HUES48 (cell line): ENCODE measurements around the gene UPP2.

Experiments used
- H3K27ac ChIP-seq: one replicate; pipeline ENCODE4 v1.7.0; 2013; ENCODE audit warnings: low read depth, low read length, inconsistent platforms
- H3K27me3 ChIP-seq: 2 replicates; pipeline ENCODE4 v1.6.1; 2013; ENCODE audit warnings: mild to moderate bottlenecking, low read length; ENCODE audit not compliant: control insufficient read depth, insufficient read depth
- H3K36me3 ChIP-seq: 2 replicates; pipeline ENCODE4 v1.6.1; 2013; ENCODE audit warnings: low read length; ENCODE audit not compliant: control insufficient read depth, insufficient read depth
- H3K4me1 ChIP-seq: 2 replicates; pipeline ENCODE4 v1.6.1; 2013; ENCODE audit warnings: mild to moderate bottlenecking, low read length; ENCODE audit not compliant: control insufficient read depth, insufficient read depth
- H3K4me3 ChIP-seq: 2 replicates; pipeline ENCODE4 v1.5.1; 2013; ENCODE audit warnings: mild to moderate bottlenecking, low read depth, low read length
- H3K9ac ChIP-seq: 2 replicates; pipeline ENCODE4 v1.6.1; 2013; ENCODE audit warnings: mild to moderate bottlenecking, low read depth, low read length, moderate library complexity
- H3K9me3 ChIP-seq: 2 replicates; pipeline ENCODE4 v1.6.1; 2013; ENCODE audit warnings: low read length; ENCODE audit not compliant: control insufficient read depth, insufficient read depth

Gene UPP2

DNA sequence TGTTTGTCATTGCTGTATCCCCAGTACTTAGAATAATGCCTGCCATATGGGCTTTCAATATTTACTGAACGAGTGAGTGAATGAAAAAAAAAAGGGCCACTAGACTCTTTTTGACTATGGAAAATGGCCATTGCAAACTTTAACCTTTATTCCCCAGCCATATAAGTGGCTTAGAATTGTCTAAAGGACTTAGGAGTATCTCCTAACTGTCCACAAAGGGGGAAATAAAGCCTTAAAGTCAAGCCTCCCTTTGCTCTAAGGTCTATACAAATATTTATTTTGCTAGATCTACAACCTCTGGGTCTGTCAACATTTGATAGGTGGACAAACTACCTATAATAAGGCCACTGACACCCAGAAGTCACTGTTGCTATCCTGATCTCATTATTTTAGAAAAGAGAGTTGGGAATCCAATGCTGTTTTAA, 25.7 kb downstream of the UPP2 start:
- H3K9ac ChIP-seq: no peak overlapping the region
- no peak overlapping the region for H3K4me3 ChIP-seq
- no peaks in the 10 kb centered on the region for H3K36me3 ChIP-seq
- H3K9me3 ChIP-seq: no peaks in the 10 kb centered on the region
- no peaks in the 10 kb centered on the region for H3K27me3 ChIP-seq
- H3K4me1 ChIP-seq: peaks cover 11% of the 10 kb centered on the region; the same call in 1 of the 2 replicates
- H3K27ac ChIP-seq: no peak overlapping the region

DNA sequence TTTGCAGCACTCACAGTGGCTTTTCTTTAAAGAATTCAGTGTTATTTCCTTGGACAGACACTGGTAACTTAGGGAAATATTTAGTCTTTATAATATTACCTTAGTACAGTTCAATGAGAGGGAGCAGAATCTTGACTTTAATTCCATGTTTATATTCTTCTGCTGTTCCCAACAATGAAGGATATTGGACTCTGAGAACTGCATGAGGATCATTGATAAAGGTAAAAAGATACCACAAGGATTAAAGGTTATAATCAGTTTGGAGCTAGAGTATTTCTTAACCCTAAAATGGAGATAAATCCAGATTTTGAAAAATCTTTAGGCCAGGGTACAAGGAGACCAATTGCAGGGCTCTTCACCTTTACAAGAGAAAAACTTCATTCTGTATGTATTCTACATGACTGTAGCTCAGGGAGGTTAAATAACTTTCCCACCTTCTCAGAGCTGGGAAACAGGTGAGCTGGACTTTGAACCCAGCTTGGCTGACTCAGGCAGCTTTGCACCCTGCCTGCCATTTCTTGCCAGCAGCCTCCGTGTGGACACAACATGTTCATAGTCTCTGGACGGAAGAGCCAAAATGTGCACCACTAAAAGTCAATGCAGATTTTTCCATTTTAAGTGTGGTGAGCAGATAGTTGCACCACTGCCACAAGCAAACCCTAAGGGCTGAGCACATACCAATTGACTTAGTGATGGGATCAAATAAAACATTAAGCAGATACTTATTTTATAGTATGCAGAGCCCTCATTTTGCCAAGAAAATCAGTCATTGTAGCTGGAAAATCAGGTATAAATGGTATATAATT, 26.7 kb downstream of the UPP2 start:
- Histone ChIP-seq H3K4me1 (peaks cover 11% of the 10 kb centered on the region; the same call in 1 of the 2 replicates), H3K4me3 (no peak overlapping the region), H3K9me3 (no peaks in the 10 kb centered on the region), H3K9ac (no peak overlapping the region), H3K27ac (no peak overlapping the region), H3K27me3 (no peaks in the 10 kb centered on the region), H3K36me3 (no peaks in the 10 kb centered on the region)

DNA sequence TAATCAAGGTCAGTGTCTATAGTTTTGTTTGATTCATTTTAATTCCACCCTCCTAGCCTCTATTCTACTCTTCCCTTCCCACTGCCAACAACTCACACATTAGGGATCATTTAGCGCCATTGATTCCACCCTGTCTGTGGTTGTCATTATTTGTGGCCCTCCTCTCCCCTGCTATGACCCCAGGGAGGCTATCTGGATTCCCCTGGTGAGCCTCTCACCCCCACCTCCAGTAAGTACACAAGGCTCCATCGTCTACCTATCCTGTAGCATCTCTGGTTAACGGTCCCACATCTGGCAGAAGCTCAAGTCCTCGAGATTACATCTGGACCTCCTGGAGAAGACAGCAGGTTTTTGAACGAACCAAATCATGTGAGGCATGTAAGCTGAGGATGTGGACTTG, 27.4 kb downstream of the UPP2 start:
- H3K36me3 ChIP-seq: no peaks in the 10 kb centered on the region
- no peaks in the 10 kb centered on the region for H3K9me3 ChIP-seq
- H3K9ac ChIP-seq: no peak overlapping the region
- peaks cover 11% of the 10 kb centered on the region; the same call in 1 of the 2 replicates for H3K4me1 ChIP-seq
- no peaks in the 10 kb centered on the region for H3K27me3 ChIP-seq
- no peak overlapping the region for H3K27ac ChIP-seq
- no peak overlapping the region for H3K4me3 ChIP-seq

DNA sequence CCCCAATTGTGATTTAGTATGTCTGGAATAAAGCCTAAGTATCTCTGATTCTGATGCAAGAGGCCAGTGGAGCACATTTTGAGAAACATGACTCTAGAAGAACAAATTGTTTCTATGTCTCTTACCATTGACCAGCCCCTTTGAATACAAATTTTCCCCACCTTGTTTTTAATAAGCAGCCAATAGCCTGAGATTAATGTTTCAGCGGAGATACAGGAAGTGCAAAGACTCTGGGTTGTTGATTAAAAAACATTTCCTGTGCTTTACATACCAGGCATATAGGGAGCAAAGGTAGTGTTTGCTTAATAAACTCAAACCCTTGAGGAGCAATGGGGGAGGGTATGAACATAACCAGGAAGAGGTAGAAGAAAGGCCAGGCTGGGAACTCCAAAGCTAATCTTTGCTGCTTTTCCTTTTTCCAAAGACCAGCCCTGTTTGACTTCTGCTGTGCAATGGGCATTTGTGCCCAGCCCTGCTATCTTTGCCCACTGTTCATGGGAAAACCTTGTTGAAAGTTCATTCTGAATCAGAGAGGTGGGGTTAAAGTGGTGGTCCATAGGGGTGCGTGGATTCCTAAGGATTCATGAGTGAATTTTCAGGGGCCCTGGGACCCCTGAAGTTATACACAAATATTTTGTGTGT, 29.3 kb downstream of the UPP2 start:
- no peaks in the 10 kb centered on the region for H3K27me3 ChIP-seq
- no peak overlapping the region for H3K4me3 ChIP-seq
- H3K27ac ChIP-seq: peak overlapping the region; percentile 65
- peaks cover 5% of the 10 kb centered on the region; the same call in 1 of the 2 replicates for H3K4me1 ChIP-seq
- H3K9ac ChIP-seq: no peak overlapping the region
- no peaks in the 10 kb centered on the region for H3K9me3 ChIP-seq
- H3K36me3 ChIP-seq: no peaks in the 10 kb centered on the region

DNA sequence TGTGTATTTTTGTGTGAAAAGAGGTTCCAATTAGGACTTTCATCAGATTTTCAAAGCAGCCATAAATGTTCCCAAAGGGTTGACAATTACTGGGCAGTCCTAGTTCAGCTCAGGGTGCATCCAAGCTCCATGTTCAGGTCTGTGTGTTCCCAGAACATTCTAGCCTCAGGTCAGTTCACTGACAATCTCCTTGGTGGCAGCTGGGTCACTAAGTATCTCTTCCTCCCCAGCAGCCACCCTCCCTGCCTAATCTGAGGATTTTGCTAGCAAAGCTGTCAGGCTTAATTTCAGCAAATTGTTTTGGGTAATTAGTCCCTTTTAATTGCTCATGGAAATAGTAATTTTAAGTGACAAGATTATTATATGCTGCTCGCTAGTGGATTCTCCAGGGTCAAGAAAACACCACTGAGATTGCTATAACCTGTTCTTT, 29.8 kb downstream of the UPP2 start:
- Histone ChIP-seq H3K9ac (no peak overlapping the region), H3K36me3 (no peaks in the 10 kb centered on the region), H3K9me3 (no peaks in the 10 kb centered on the region), H3K4me1 (peaks cover 2% of the 10 kb centered on the region; the same call in 1 of the 2 replicates), H3K27me3 (no peaks in the 10 kb centered on the region), H3K27ac (peak overlapping the region; percentile 65), H3K4me3 (no peak overlapping the region)

DNA sequence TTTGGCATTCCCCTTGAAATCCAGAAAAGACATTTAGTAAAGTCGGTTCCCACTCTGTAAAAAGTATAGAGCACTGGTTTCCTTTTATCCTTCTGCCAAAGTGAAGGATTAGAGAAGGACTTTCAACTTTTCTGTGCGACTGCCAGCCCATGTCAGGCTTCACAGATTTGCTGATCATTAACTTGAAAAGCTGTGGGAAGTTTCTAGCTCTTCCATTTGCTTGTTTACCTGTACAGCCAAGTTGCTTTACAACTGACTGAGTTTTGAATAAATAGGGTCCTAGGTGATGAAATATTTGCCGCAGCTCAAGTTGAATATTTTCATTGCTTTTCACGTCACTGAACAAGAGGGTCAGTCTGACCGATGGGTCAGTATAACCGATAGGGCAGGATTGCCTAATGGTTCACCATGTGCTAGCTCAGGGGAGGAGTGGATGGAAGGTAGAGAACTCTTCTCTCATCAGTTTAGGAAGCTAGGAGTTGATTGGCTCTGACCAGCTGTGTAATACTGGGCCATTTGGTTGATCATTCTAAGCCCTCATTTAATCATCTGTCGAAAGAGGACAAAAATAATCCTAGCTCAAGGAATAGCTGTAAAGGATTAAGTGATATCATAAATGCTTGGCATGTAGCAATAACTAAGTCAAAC, 30.4 kb downstream of the UPP2 start:
- Histone ChIP-seq H3K9me3 (no peaks in the 10 kb centered on the region), H3K36me3 (no peaks in the 10 kb centered on the region), H3K4me3 (no peak overlapping the region), H3K4me1 (no peaks in the 10 kb centered on the region), H3K27ac (peak overlapping the region; percentile 65), H3K9ac (no peak overlapping the region), H3K27me3 (no peaks in the 10 kb centered on the region)

DNA sequence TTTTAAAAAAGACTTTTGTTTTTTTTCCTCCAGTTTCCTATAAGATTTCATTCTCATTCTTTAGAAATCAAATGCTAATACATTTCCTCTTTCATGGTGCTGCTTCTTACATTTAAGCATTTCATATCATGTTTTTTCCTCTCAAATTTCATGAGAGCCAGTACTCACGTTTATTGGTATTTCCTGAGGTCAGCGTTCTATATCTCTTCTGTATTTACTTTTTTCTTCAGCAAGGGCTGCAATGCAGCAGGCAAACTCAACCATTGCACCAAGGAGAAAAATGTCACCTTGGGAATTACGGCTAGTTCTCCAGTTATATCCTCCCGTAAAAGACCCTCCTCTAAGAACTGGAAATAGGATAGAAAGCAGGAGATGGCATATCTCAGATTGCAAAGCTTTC, 32.4 kb downstream of the UPP2 start:
- no peak overlapping the region for H3K27ac ChIP-seq
- no peaks in the 10 kb centered on the region for H3K9me3 ChIP-seq
- no peaks in the 10 kb centered on the region for H3K4me1 ChIP-seq
- H3K4me3 ChIP-seq: no peak overlapping the region
- H3K9ac ChIP-seq: no peak overlapping the region
- no peaks in the 10 kb centered on the region; the same call in 1 of the 2 replicates for H3K27me3 ChIP-seq
- no peaks in the 10 kb centered on the region for H3K36me3 ChIP-seq

DNA sequence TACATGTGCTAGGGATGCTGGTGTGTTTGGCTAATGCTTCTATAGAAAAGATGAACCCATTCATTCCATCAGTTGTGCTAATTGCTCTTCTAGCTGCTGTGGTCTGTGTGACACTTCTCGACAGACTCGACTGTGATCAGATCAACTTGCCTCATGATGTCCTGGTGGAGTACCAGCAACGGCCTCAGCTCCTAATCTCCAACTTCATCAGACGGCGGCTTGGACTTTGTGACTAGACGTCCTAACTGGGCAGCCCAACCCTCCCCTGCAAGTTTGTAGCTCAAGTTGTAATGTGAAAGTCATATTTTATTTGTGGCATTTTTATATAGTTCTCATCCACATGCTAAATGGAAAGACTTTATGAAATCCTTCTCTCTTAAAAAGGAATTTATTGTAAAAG, 33.0 kb downstream of the UPP2 start:
- Histone ChIP-seq H3K36me3 (no peaks in the 10 kb centered on the region), H3K9me3 (no peaks in the 10 kb centered on the region), H3K4me1 (no peaks in the 10 kb centered on the region), H3K4me3 (no peak overlapping the region), H3K9ac (no peak overlapping the region), H3K27me3 (no peaks in the 10 kb centered on the region; the same call in 1 of the 2 replicates), H3K27ac (no peak overlapping the region)

DNA sequence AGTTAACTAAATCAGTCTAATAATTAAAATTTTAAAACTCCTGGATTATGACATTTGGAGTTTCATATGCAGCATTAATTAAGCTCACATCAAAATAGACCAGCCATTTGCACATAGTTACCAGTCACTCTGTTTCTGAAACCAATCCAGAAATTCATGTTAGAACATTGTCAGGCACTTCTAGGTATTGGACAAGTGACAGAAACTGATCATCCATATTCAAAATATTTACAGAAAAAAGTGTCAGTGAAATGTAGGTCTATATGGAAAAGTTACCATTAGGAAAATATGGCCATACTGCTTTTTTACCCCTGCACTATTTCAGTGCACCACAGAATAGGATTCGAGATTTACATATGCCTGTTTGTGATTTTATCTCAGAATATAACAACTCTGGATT, 33.4 kb downstream of the UPP2 start:
- no peaks in the 10 kb centered on the region; the same call in 1 of the 2 replicates for H3K27me3 ChIP-seq
- H3K36me3 ChIP-seq: no peaks in the 10 kb centered on the region
- H3K4me1 ChIP-seq: no peaks in the 10 kb centered on the region
- H3K9ac ChIP-seq: no peak overlapping the region
- H3K9me3 ChIP-seq: no peaks in the 10 kb centered on the region
- no peak overlapping the region for H3K27ac ChIP-seq
- no peak overlapping the region for H3K4me3 ChIP-seq

DNA sequence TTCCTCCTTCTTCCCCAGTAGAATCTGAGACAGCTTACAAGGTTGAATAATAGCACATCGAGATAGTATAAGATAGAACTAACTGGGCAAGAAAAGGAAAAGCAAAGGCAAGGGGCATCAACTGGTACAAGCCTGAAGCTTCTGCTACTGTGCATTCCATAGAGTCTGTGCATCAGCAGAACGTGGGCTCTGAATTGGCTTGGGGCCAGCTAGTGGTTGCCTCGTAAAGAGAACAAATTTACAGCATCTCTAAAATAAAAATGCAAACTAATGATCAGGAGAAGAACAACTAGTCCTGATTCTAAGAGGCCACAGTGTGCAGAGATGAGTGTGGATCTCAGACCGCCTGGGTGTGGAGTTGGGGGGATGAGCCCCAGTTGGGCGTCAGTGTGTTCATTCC, 36.6 kb downstream of the UPP2 start:
- Histone ChIP-seq H3K27ac (no peak overlapping the region), H3K4me3 (no peak overlapping the region), H3K27me3 (no peaks in the 10 kb centered on the region; the same call in 1 of the 2 replicates), H3K4me1 (no peaks in the 10 kb centered on the region), H3K9ac (no peak overlapping the region), H3K9me3 (no peaks in the 10 kb centered on the region), H3K36me3 (no peaks in the 10 kb centered on the region)

DNA sequence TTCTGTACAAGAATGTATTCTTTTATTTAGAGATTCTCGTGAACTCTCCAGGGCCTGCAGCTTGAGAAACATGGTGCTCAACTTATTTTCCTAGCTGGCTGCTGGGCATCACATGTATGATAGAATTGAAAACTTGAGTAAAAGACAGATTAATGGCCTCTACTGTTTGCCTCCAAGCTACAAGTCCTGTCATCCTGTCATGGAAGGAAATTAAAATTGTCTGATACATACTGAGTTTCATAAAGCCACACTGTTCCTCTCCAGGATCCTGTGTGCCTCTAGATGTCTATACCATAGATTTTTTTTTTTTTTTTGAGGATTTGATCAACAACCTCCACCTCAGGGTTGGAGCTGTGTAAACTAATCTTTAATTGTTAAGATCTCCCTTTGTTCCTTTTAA, 38.5 kb downstream of the UPP2 start:
- Histone ChIP-seq H3K4me1 (no peaks in the 10 kb centered on the region), H3K27me3 (no peaks in the 10 kb centered on the region; the same call in 1 of the 2 replicates), H3K36me3 (no peaks in the 10 kb centered on the region), H3K4me3 (no peak overlapping the region), H3K27ac (no peak overlapping the region), H3K9me3 (no peaks in the 10 kb centered on the region), H3K9ac (no peak overlapping the region)
